Naive thymus-derived CD4-positive, alpha-beta T cell (primary cell): ENCODE data around the gene AZU1. TPM values are rescaled to one million over a fixed set of nuclear protein-coding genes. Genes with fewer than 3 reads are reported as not detected.
"Not testable (repeated sequence)": the region's sequence is repeated elsewhere in the genome, so short reads cannot be mapped to it uniquely, and the experiment has no call there.

Experiments used
- ATAC-seq: fragments of 150-1000 bp; cut with Tn5 transposase; 2 replicates; pipeline ENCODE4 v1.10.0; 2021; ENCODE audit warnings: mild to moderate bottlenecking, moderate library complexity
- CTCF ChIA-PET: fragments of 350-600 bp; sonication (Branson Sonifier 250); formaldehyde crosslinking; loops from one replicate; lab custom pipeline; 2021; ENCODE audit warnings: antibody characterized with exemption; lab: Charles Lee
- POLR2A ChIA-PET: fragments of 350-600 bp; sonication (Branson Sonifier 250); formaldehyde crosslinking; loops from one replicate; lab custom pipeline; 2021; ENCODE audit warnings: antibody characterized with exemption, inconsistent platforms; lab: Charles Lee
- DNase-seq, 9 donors: peaks; one replicate each; pipeline versions ENCODE4 v3.0.0 to v3.0.0-alpha.2; 2020 to 2022; ENCODE audit warnings: mixed read lengths in 1 of 9
- H3K27ac ChIP-seq: one replicate; pipeline ENCODE4 v1.7.0; 2013; ENCODE audit warnings: mild to moderate bottlenecking, low read depth, low read length, moderate library complexity
- H3K27me3 ChIP-seq, 2 donors: one replicate each; pipeline ENCODE4 v1.7.0; 2013; ENCODE audit warnings: low read length in 2 of 2, mild to moderate bottlenecking in 2 of 2, moderate library complexity in 2 of 2; ENCODE audit not compliant: control insufficient read depth in 2 of 2, insufficient read depth in 2 of 2
- H3K36me3 ChIP-seq, 3 experiments: 1 replicate in 2 of 3; 2 replicates in 1 of 3; pipeline ENCODE4 v1.7.0; 2013; ENCODE audit warnings: low read length in 3 of 3, mild to moderate bottlenecking in 3 of 3, moderate library complexity in 1 of 3; ENCODE audit not compliant: insufficient read depth in 3 of 3, control insufficient read depth in 2 of 3
- H3K4me1 ChIP-seq, 2 donors: one replicate each; pipeline ENCODE4 v1.7.0; 2013; ENCODE audit warnings: low read length in 2 of 2, mild to moderate bottlenecking in 2 of 2, moderate library complexity in 1 of 2; ENCODE audit not compliant: control insufficient read depth in 2 of 2, insufficient read depth in 2 of 2
- H3K4me3 ChIP-seq: 2 replicates; pipeline ENCODE4 v1.7.0; 2013; ENCODE audit warnings: mild to moderate bottlenecking, low read length
- H3K9me3 ChIP-seq, 3 experiments: 1 replicate in 2 of 3; 2 replicates in 1 of 3; pipeline ENCODE4 v1.7.0; 2013; ENCODE audit warnings: low read length in 3 of 3; ENCODE audit not compliant: control insufficient read depth in 2 of 3
- H3K27ac Mint-ChIP-seq, 9 donors: one replicate each; pipeline ENCODE4 v1.8.0; 2020 to 2022; ENCODE audit warnings: mixed read lengths in 9 of 9, mild to moderate bottlenecking in 8 of 9, moderate library complexity in 5 of 9, inconsistent platforms in 2 of 9
- H3K27me3 Mint-ChIP-seq, 5 donors: one replicate each; pipeline ENCODE4 v1.8.0; 2021 to 2022; ENCODE audit warnings: mixed read lengths in 5 of 5, mild to moderate bottlenecking in 1 of 5
- H3K36me3 Mint-ChIP-seq, 5 donors: one replicate each; pipeline ENCODE4 v1.8.0; 2020 to 2022; ENCODE audit warnings: mixed read lengths in 5 of 5, mild to moderate bottlenecking in 3 of 5, inconsistent platforms in 1 of 5
- H3K4me1 Mint-ChIP-seq, 7 donors: one replicate each; pipeline ENCODE4 v1.8.0; 2020 to 2022; ENCODE audit warnings: mixed read lengths in 7 of 7, mild to moderate bottlenecking in 3 of 7, inconsistent platforms in 1 of 7
- H3K4me3 Mint-ChIP-seq, 10 donors: one replicate each; pipeline ENCODE4 v1.8.0; 2020 to 2022; ENCODE audit warnings: mild to moderate bottlenecking in 10 of 10, mixed read lengths in 10 of 10, moderate library complexity in 6 of 10, inconsistent platforms in 2 of 10
- H3K9me3 Mint-ChIP-seq, 11 donors: one replicate each; pipeline ENCODE4 v1.8.0; 2020 to 2022; ENCODE audit warnings: mixed read lengths in 11 of 11, mild to moderate bottlenecking in 4 of 11, inconsistent platforms in 1 of 11, moderate library complexity in 1 of 11
- intact Hi-C, 2 donors: fragments of 100-400 bp; cut with micrococcal nuclease; formaldehyde crosslinking; loops; one replicate each; pipeline ENCODE4 v1.15.1; 2023
- microRNA-seq: library from miRNA; unstranded; fragments of <30 nt; microRNA quantifications from one replicate; pipeline ENCODE4 v1.2.0, GENCODE V29; 2022; ENCODE audit warnings: borderline microRNAs expressed
- polyA plus RNA-seq, 2 donors: library from polyadenylated mRNA; unstranded; fragments of 300-500 nt; fragmentation: Illumina TruSeq; gene quantifications; one replicate each; pipeline ENCODE4 v1.2.3, GENCODE V29; 2021
- total RNA-seq, 6 experiments: library from RNA in 5 of 6; stranded (reverse) in 5 of 6; gene quantifications; 1 replicate in 5 of 6; 2 replicates in 1 of 6; pipeline ENCODE4 v1.2.3 and lab custom pipeline; 2021 to 2026

Gene AZU1
- total and polyA plus RNA-seq, 7 experiments from 2014 or later = 0.64 to 4.1 TPM; not detected in 5

DNA sequence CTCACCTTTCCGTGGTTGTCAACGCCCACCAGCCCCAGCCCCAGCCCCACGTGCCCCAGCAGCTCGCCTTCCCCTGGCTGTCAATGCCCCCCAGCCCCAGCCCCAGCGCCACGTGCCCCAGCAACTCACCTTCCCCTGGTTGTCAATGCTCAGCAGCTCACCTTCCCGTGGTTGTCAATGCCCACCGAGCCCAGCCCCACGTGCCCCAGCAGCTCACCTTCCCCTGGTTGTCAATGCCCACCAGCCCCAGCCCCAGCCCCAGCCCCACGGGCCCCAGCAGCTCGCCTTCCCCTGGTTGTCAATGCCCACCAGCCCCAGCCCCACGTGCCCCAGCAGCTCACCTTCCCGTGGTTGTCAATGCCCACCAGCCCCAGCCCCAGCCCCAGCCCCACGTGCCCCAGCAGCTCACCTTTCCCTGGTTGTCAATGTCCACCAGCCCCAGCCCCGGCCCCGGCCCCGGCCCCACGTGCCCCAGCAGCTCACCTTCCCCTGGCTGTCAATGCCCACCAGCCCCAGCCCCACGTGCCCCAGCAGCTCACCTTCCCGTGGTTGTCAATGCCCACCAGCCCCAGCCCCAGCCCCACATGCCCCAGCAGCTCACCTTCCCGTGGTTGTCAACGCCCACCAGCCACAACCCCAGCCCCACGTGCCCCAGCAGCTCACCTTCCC is 50.5 kb downstream of the AZU1 start:
- ChIA-PET CTCF (interaction anchor here (0.9 kb wide), 1 partner anchor 13 kb away, joined by 4 read pairs; no protein-coding TSS in a partner anchor), POLR2A (interaction anchor here (1.1 to 2.3 kb wide), 3 partner anchors 15 to 31 kb away, joined by 3 to 9 read pairs (median 4); partner anchors contain the start of genes MED16 and RNU6-9)
- Mint-ChIP-seq H3K36me3 (peaks cover 0 to 13% (median 4%) of the 10 kb centered on the region in 5 donors), H3K27ac (peak overlapping the region in 1 of 9 donors; percentile 30)
- H3K27me3 Mint-ChIP-seq, H3K4me1 Mint-ChIP-seq, H3K4me3 Mint-ChIP-seq, H3K4me3 ChIP-seq, H3K9me3 ChIP-seq, H3K27me3 ChIP-seq, DNase-seq, ATAC-seq, H3K9me3 Mint-ChIP-seq, H3K27ac ChIP-seq, intact Hi-C loops, H3K4me1 ChIP-seq: not testable (repeated sequence)
- peaks cover 0 to 56% (median 0%) of the 10 kb centered on the region in 3 experiments for H3K36me3 ChIP-seq

DNA sequence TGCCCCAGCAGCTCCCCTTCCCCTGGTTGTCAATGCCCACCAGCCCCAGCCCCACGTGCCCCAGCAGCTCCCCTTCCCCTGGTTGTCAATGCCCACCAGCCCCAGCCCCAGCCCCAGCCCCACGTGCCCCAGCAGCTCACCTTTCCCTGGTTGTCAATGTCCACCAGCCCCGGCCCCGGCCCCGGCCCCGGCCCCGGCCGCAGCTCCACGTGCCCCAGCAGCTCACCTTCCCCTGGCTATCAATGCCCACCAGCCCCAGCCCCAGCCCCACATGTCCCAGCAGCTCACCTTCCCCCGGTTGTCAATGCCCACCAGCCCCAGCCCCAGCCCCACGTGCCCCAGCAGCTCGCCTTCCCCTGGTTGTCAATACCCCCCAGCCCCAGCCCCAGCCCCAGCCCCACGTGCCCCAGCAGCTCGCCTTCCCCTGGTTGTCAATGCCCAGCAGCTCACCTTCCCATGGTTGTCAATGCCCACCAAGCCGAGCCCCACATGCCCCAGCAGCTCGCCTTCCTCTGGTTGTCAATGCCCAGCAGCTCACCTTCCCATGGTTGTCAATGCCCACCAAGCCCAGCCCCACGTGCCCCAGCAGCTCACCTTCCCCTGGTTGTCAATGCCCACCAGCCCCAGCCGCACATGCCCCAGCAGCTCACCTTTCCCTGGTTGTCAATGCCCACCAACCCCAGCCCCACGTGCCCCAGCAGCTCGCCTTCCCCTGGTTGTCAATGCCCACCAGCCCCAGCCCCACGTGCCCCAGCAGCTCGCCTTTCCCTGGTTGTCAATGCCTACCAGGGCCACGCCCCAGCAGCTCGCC is 51.3 kb downstream of the AZU1 start:
- H3K4me3 Mint-ChIP-seq, H3K27me3 Mint-ChIP-seq, H3K9me3 Mint-ChIP-seq, intact Hi-C loops, H3K9me3 ChIP-seq, H3K4me3 ChIP-seq, H3K4me1 Mint-ChIP-seq, ATAC-seq, H3K27ac ChIP-seq, H3K4me1 ChIP-seq, DNase-seq, H3K27me3 ChIP-seq: not testable (repeated sequence)
- CTCF ChIA-PET = interaction anchor here (0.6 to 0.9 kb wide), 5 partner anchors 9 to 744 kb away, joined by 3 to 4 read pairs (median 3); no protein-coding TSS in a partner anchor
- Mint-ChIP-seq H3K36me3 (peaks cover 0 to 13% (median 4%) of the 10 kb centered on the region in 5 donors), H3K27ac (peak overlapping the region in 3 of 9 donors; percentile 30 to 65 (median 51))
- POLR2A ChIA-PET = interaction anchor here (1.4 to 2.3 kb wide), 2 partner anchors 14 to 30 kb away, joined by 4 to 9 read pairs; partner anchors contain the start of genes MED16 and RNU6-9
- peaks cover 0 to 64% (median 0%) of the 10 kb centered on the region in 3 experiments for H3K36me3 ChIP-seq

DNA sequence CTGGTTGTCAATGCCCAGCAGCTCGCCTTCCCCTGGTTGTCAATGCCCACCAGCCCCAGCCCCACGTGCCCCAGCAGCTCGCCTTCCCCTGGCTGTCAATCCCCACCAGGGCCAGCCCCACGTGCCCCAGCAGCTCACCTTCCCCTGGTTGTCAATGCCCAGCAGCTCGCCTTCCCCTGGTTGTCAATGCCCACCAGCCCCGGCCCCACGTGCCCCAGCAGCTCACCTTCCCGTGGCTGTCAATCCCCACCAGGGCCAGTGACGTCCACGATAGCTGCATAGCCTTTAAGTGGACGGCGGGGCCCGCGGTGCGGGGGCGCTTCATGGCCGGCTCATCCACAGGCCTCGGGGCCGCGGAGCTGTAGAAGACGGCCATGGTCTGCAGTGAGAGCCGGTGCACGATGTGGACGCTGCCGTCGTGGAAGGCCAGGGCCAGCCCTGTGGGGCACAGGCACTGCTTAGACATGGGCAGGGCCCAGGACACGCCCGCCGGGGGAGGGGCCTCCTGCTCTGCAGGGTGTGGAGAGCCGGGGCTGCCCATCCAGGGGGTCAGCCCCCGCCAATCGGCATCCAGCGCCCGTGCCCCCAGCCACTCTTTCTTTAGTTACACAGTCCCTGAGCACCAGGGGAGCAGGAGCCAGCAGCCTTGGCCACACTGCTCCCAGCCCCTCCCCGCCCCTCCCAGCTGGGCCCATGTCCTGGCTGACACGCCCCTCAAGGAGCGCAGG is 52.2 kb downstream of the AZU1 start:
- ATAC-seq = no peak
- Histone ChIP-seq H3K4me3 (no peak overlapping the region), H3K27ac (no peak overlapping the region), H3K9me3 (no peaks in the 10 kb centered on the region), H3K27me3 (no peaks in the 10 kb centered on the region), H3K36me3 (peaks cover 0 to 69% (median 0%) of the 10 kb centered on the region in 3 experiments), H3K4me1 (no peaks in the 10 kb centered on the region)
- CTCF ChIA-PET = interaction anchor here (0.6 to 1.9 kb wide), 3 partner anchors 16 to 743 kb away, joined by 3 to 7 read pairs (median 4); no protein-coding TSS in a partner anchor
- peaks cover 0 to 1% (median 0%) of the 10 kb centered on the region in 11 donors for H3K9me3 Mint-ChIP-seq
- DNase-seq = no peak
- intact Hi-C loops = no loop called here
- H3K27me3 Mint-ChIP-seq = no peaks in the 10 kb centered on the region
- POLR2A ChIA-PET = interaction anchor here (1.4 to 2.3 kb wide), 2 partner anchors 13 to 29 kb away, joined by 4 to 9 read pairs; partner anchors contain the start of genes MED16 and RNU6-9
- peaks cover 0 to 5% (median 3%) of the 10 kb centered on the region in 7 donors for H3K4me1 Mint-ChIP-seq
- H3K36me3 Mint-ChIP-seq = peaks cover 0 to 13% (median 4%) of the 10 kb centered on the region in 5 donors
- no peak overlapping the region for H3K4me3 Mint-ChIP-seq
- peak overlapping the region in 1 of 9 donors; percentile 30 for H3K27ac Mint-ChIP-seq

Small RNA genes within 50 kb of the gene (microRNA-seq; reads per million reads assigned to microRNA genes)
- 1.6 reads per million for gene MIR3187
- gene MIR4745 = not detected

Other genes starting within 250 kb of the AZU1 start
- gene HCN2, start 238.0 kb upstream of the AZU1 start, total RNA-seq = 1 to 10 TPM in 4 of 5 experiments, under 1 TPM in 1; 0.93 to 2.6 (median 2.2) TPM
- gene HCN2, start 238.0 kb upstream of the AZU1 start, polyA plus RNA-seq = not detected
- 100 to 1,000 TPM in 1 of 5 experiments, 10 to 100 TPM in 4; 61.2 to 105 (median 71.3) TPM for gene POLRMT, start 194.3 kb upstream of the AZU1 start, total RNA-seq
- gene POLRMT, start 194.3 kb upstream of the AZU1 start, polyA plus RNA-seq = 10 to 100 TPM; 37.4 to 51.8 TPM
- gene FGF22, start 188.0 kb upstream of the AZU1 start, total RNA-seq = 1 to 10 TPM in 2 of 5 experiments, under 1 TPM in 2, not detected in 1; 0.17 to 1.8 (median 0.95) TPM
- not detected for gene FGF22, start 188.0 kb upstream of the AZU1 start, polyA plus RNA-seq
- 100 to 1,000 TPM in 3 of 5 experiments, 10 to 100 TPM in 2; 75.1 to 110 (median 101) TPM for gene RNF126, start 164.6 kb upstream of the AZU1 start, total RNA-seq
- 10 to 100 TPM; 55.3 to 70.3 TPM for gene RNF126, start 164.6 kb upstream of the AZU1 start, polyA plus RNA-seq
- gene FSTL3, start 151.4 kb upstream of the AZU1 start, total RNA-seq = 1 to 10 TPM; 3.1 to 6.4 (median 5.0) TPM
- gene FSTL3, start 151.4 kb upstream of the AZU1 start, polyA plus RNA-seq = 1 to 10 TPM; 2.7 to 2.8 TPM
- 1 to 10 TPM in 1 of 5 experiments, under 1 TPM in 1, not detected in 3; 0.27 to 2.1 TPM for gene PRSS57, start 132.4 kb upstream of the AZU1 start, total RNA-seq
- gene PRSS57, start 132.4 kb upstream of the AZU1 start, polyA plus RNA-seq = not detected
- 1 to 10 TPM in 1 of 5 experiments, not detected in 4; 1.0 TPM for gene PALM, start 118.9 kb upstream of the AZU1 start, total RNA-seq
- not detected for gene PALM, start 118.9 kb upstream of the AZU1 start, polyA plus RNA-seq
- gene MISP, start 76.7 kb upstream of the AZU1 start, total RNA-seq = not detected
- not detected for gene MISP, start 76.7 kb upstream of the AZU1 start, polyA plus RNA-seq
- 100 to 1,000 TPM; 313 to 524 (median 326) TPM for gene PTBP1, start 30.4 kb upstream of the AZU1 start, total RNA-seq
- gene PTBP1, start 30.4 kb upstream of the AZU1 start, polyA plus RNA-seq = 100 to 1,000 TPM; 113 to 227 TPM
- gene PLPPR3, start 5.9 kb upstream of the AZU1 start, total RNA-seq = not detected
- not detected for gene PLPPR3, start 5.9 kb upstream of the AZU1 start, polyA plus RNA-seq
- 1 to 10 TPM in 1 of 5 experiments, not detected in 4; 2.7 TPM for gene PRTN3, start 13.2 kb downstream of the AZU1 start, total RNA-seq
- not detected for gene PRTN3, start 13.2 kb downstream of the AZU1 start, polyA plus RNA-seq
- gene ELANE, start 24.5 kb downstream of the AZU1 start, total RNA-seq = 1 to 10 TPM in 1 of 5 experiments, not detected in 4; 4.9 TPM
- not detected for gene ELANE, start 24.5 kb downstream of the AZU1 start, polyA plus RNA-seq
- 10 to 100 TPM in 2 of 5 experiments, 1 to 10 TPM in 3; 1.3 to 58.0 (median 2.1) TPM for gene CFD, start 31.8 kb downstream of the AZU1 start, total RNA-seq
- 1 to 10 TPM; 4.9 to 8.0 TPM for gene CFD, start 31.8 kb downstream of the AZU1 start, polyA plus RNA-seq
- 10 to 100 TPM; 47.5 to 78.2 (median 67.6) TPM for gene MED16, start 65.3 kb downstream of the AZU1 start, total RNA-seq
- gene MED16, start 65.3 kb downstream of the AZU1 start, polyA plus RNA-seq = 100 to 1,000 TPM in 1 of 2 donors, 10 to 100 TPM in 1; 65.7 to 142 TPM
- gene RNU6-9, start 65.6 kb downstream of the AZU1 start, total RNA-seq = not detected
- not detected for gene RNU6-9, start 65.6 kb downstream of the AZU1 start, polyA plus RNA-seq
- 100 to 1,000 TPM; 123 to 219 (median 184) TPM for gene R3HDM4, start 85.4 kb downstream of the AZU1 start, total RNA-seq
- gene R3HDM4, start 85.4 kb downstream of the AZU1 start, polyA plus RNA-seq = 100 to 1,000 TPM; 195 to 251 TPM
- 1 to 10 TPM; 1.1 to 3.0 (median 1.7) TPM for gene KISS1R, start 89.5 kb downstream of the AZU1 start, total RNA-seq
- under 1 TPM; 0.72 to 0.85 TPM for gene KISS1R, start 89.5 kb downstream of the AZU1 start, polyA plus RNA-seq
- 10 to 100 TPM in 3 of 5 experiments, 1 to 10 TPM in 2; 7.1 to 33.1 (median 10.2) TPM for gene ARID3A, start 98.2 kb downstream of the AZU1 start, total RNA-seq
- gene ARID3A, start 98.2 kb downstream of the AZU1 start, polyA plus RNA-seq = under 1 TPM; 0.57 to 0.95 TPM
- 10 to 100 TPM; 20.7 to 63.8 (median 48.5) TPM for gene WDR18, start 156.5 kb downstream of the AZU1 start, total RNA-seq
- gene WDR18, start 156.5 kb downstream of the AZU1 start, polyA plus RNA-seq = 10 to 100 TPM; 69.8 to 74.4 TPM
- gene GRIN3B, start 172.6 kb downstream of the AZU1 start, total RNA-seq = under 1 TPM in 3 of 5 experiments, not detected in 2; 0.10 to 0.56 (median 0.19) TPM
- not detected for gene GRIN3B, start 172.6 kb downstream of the AZU1 start, polyA plus RNA-seq
- 100 to 1,000 TPM; 189 to 347 (median 311) TPM for gene TMEM259, start 193.3 kb downstream of the AZU1 start, total RNA-seq
- 10 to 100 TPM; 40.7 to 86.1 TPM for gene TMEM259, start 193.3 kb downstream of the AZU1 start, polyA plus RNA-seq
- gene RNU6-2, start 193.7 kb downstream of the AZU1 start, total RNA-seq = not detected
- not detected for gene RNU6-2, start 193.7 kb downstream of the AZU1 start, polyA plus RNA-seq
- 100 to 1,000 TPM; 234 to 440 (median 240) TPM for gene CNN2, start 198.8 kb downstream of the AZU1 start, total RNA-seq
- 100 to 1,000 TPM; 401 to 704 TPM for gene CNN2, start 198.8 kb downstream of the AZU1 start, polyA plus RNA-seq
- 100 to 1,000 TPM in 4 of 5 experiments, 10 to 100 TPM in 1; 57.8 to 323 (median 155) TPM for gene ABCA7, start 212.3 kb downstream of the AZU1 start, total RNA-seq
- gene ABCA7, start 212.3 kb downstream of the AZU1 start, polyA plus RNA-seq = 10 to 100 TPM in 1 of 2 donors, 1 to 10 TPM in 1; 6.6 to 25.5 TPM
- gene ARHGAP45, start 239.3 kb downstream of the AZU1 start, total RNA-seq = 1,000 to 10,000 TPM in 1 of 5 experiments, 100 to 1,000 TPM in 4; 467 to 1,030 (median 779) TPM
- gene ARHGAP45, start 239.3 kb downstream of the AZU1 start, polyA plus RNA-seq = 100 to 1,000 TPM; 305 to 880 TPM